ENCODE measurements around the gene SRRT. TPM values are rescaled to one million over a fixed set of nuclear protein-coding genes. Genes with fewer than 3 reads are reported as not detected.

Gene SRRT
- total and polyA plus RNA-seq, 4 experiments from 2014 or later: 37.8 to 272 (median 175) TPM

- Mint-ChIP-seq H3K27me3 (no peaks in the 10 kb centered on the region), H3K36me3 (peaks cover 54 to 74% of the 10 kb centered on the region in 2 donors), H3K4me1 (peaks cover 32 to 63% (median 48%) of the 10 kb centered on the region in 4 donors), H3K27ac (peak overlapping the region in 2 of 7 donors; percentile 49 to 68), H3K4me3 (peak overlapping the region in 1 of 8 donors; percentile 3), H3K9me3 (peaks cover 0 to 5% (median 0%) of the 10 kb centered on the region in 8 donors)
- Histone ChIP-seq H3K27ac (ENCODE audit: low read depth, low read length) (no peak overlapping the region), H3K9me3 (ENCODE audit: control insufficient read depth in 1 of 2, low read length in 2 of 2) (no peaks in the 10 kb centered on the region), H3K36me3 (ENCODE audit: insufficient read depth, low read length) (peaks cover 54% of the 10 kb centered on the region), H3K4me1 (ENCODE audit: insufficient read depth, low read length) (peaks cover 44% of the 10 kb centered on the region), H3K4me3 (ENCODE audit: low read length in 2 of 2) (no peak overlapping the region), H3K27me3 (ENCODE audit: insufficient read depth, low read length) (no peaks in the 10 kb centered on the region)
- intact Hi-C loops (cut with micrococcal nuclease): no loop called here
- CTCF ChIA-PET (ENCODE audit: partially characterized antibody): no interaction called here
- no peak for DNase-seq
- POLR2A ChIA-PET (ENCODE audit: partially characterized antibody): no interaction called here
These were observed 5.7 kb downstream of the SRRT start for GRCh38 chr7:100880645-100881044.

GRCh38 chr7:100881136-100881535 lies 6.2 kb downstream of the SRRT start:
- Histone ChIP-seq H3K4me3 (ENCODE audit: low read length in 2 of 2) (no peak overlapping the region), H3K4me1 (ENCODE audit: insufficient read depth, low read length) (peaks cover 42% of the 10 kb centered on the region), H3K27me3 (ENCODE audit: insufficient read depth, low read length) (no peaks in the 10 kb centered on the region), H3K36me3 (ENCODE audit: insufficient read depth, low read length) (peaks cover 58% of the 10 kb centered on the region), H3K27ac (ENCODE audit: low read depth, low read length) (no peak overlapping the region), H3K9me3 (ENCODE audit: control insufficient read depth in 1 of 2, low read length in 2 of 2) (no peaks in the 10 kb centered on the region)
- Mint-ChIP-seq H3K36me3 (peaks cover 58 to 76% of the 10 kb centered on the region in 2 donors), H3K9me3 (peaks cover 0 to 5% (median 0%) of the 10 kb centered on the region in 8 donors), H3K27me3 (no peaks in the 10 kb centered on the region), H3K4me3 (peak overlapping the region in 1 of 8 donors; percentile 12), H3K27ac (peak overlapping the region in 1 of 7 donors; percentile 17), H3K4me1 (peaks cover 33 to 62% (median 48%) of the 10 kb centered on the region in 4 donors)
- no peak for DNase-seq
- CTCF ChIA-PET (ENCODE audit: partially characterized antibody): no interaction called here
- POLR2A ChIA-PET (ENCODE audit: partially characterized antibody): no interaction called here
- intact Hi-C loops (cut with micrococcal nuclease): no loop called here

- CTCF ChIA-PET (ENCODE audit: partially characterized antibody): no interaction called here
- H3K4me1 Mint-ChIP-seq: peaks cover 30 to 62% (median 50%) of the 10 kb centered on the region in 4 donors
- H3K27ac Mint-ChIP-seq: no peak overlapping the region
- peaks cover 62 to 80% of the 10 kb centered on the region in 2 donors for H3K36me3 Mint-ChIP-seq
- Histone ChIP-seq H3K4me3 (ENCODE audit: low read length in 2 of 2) (no peak overlapping the region), H3K27ac (ENCODE audit: low read depth, low read length) (no peak overlapping the region), H3K9me3 (ENCODE audit: control insufficient read depth in 1 of 2, low read length in 2 of 2) (no peaks in the 10 kb centered on the region), H3K36me3 (ENCODE audit: insufficient read depth, low read length) (peaks cover 69% of the 10 kb centered on the region), H3K27me3 (ENCODE audit: insufficient read depth, low read length) (no peaks in the 10 kb centered on the region), H3K4me1 (ENCODE audit: insufficient read depth, low read length) (peaks cover 41% of the 10 kb centered on the region)
- no peak for DNase-seq
- intact Hi-C loops (cut with micrococcal nuclease): no loop called here
- peaks cover 0 to 10% (median 0%) of the 10 kb centered on the region in 8 donors for H3K9me3 Mint-ChIP-seq
- H3K27me3 Mint-ChIP-seq: no peaks in the 10 kb centered on the region
- H3K4me3 Mint-ChIP-seq: no peak overlapping the region
- POLR2A ChIA-PET (ENCODE audit: partially characterized antibody): no interaction called here
These were observed 7.3 kb downstream of the SRRT start for GRCh38 chr7:100882201-100882600.

- peaks cover 70 to 83% of the 10 kb centered on the region in 2 donors for H3K36me3 Mint-ChIP-seq
- Histone ChIP-seq H3K27me3 (ENCODE audit: insufficient read depth, low read length) (no peaks in the 10 kb centered on the region), H3K9me3 (ENCODE audit: control insufficient read depth in 1 of 2, low read length in 2 of 2) (no peaks in the 10 kb centered on the region), H3K36me3 (ENCODE audit: insufficient read depth, low read length) (peaks cover 72% of the 10 kb centered on the region), H3K4me1 (ENCODE audit: insufficient read depth, low read length) (peaks cover 41% of the 10 kb centered on the region), H3K27ac (ENCODE audit: low read depth, low read length) (no peak overlapping the region), H3K4me3 (ENCODE audit: low read length in 2 of 2) (no peak overlapping the region)
- CTCF ChIA-PET (ENCODE audit: partially characterized antibody): no interaction called here
- peaks cover 0 to 12% (median 0%) of the 10 kb centered on the region in 8 donors for H3K9me3 Mint-ChIP-seq
- intact Hi-C loops (cut with micrococcal nuclease): no loop called here
- H3K4me3 Mint-ChIP-seq: peak overlapping the region in 2 of 8 donors; percentile 30 to 39
- H3K4me1 Mint-ChIP-seq: peaks cover 35 to 64% (median 53%) of the 10 kb centered on the region in 4 donors
- POLR2A ChIA-PET (ENCODE audit: partially characterized antibody): no interaction called here
- H3K27ac Mint-ChIP-seq: peak overlapping the region in 6 of 7 donors; percentile 42 to 78 (median 65)
- no peak for DNase-seq
- H3K27me3 Mint-ChIP-seq: no peaks in the 10 kb centered on the region
These were observed 8.1 kb downstream of the SRRT start for GRCh38 chr7:100882785-100883526.

- Mint-ChIP-seq H3K27ac (peak overlapping the region; percentile 57 to 94 (median 91)), H3K27me3 (peaks cover 0 to 2% of the 10 kb centered on the region in 2 donors), H3K4me3 (peak overlapping the region in 7 of 8 donors; percentile 58 to 84 (median 68)), H3K9me3 (peaks cover 0 to 12% (median 0%) of the 10 kb centered on the region in 8 donors), H3K4me1 (peaks cover 33 to 59% (median 45%) of the 10 kb centered on the region in 4 donors), H3K36me3 (peaks cover 70 to 75% of the 10 kb centered on the region in 2 donors)
- Histone ChIP-seq H3K4me1 (ENCODE audit: insufficient read depth, low read length) (peaks cover 40% of the 10 kb centered on the region), H3K27me3 (ENCODE audit: insufficient read depth, low read length) (no peaks in the 10 kb centered on the region), H3K4me3 (ENCODE audit: low read length in 2 of 2) (no peak overlapping the region), H3K9me3 (ENCODE audit: control insufficient read depth in 1 of 2, low read length in 2 of 2) (no peaks in the 10 kb centered on the region), H3K27ac (ENCODE audit: low read depth, low read length) (peak overlapping the region; percentile 36), H3K36me3 (ENCODE audit: insufficient read depth, low read length) (peaks cover 68% of the 10 kb centered on the region)
- CTCF ChIA-PET (ENCODE audit: partially characterized antibody): no interaction called here
- intact Hi-C loops (cut with micrococcal nuclease): loop anchor here (5.0 kb wide), 2 partner anchors 48 to 282 kb away; partner anchors contain the start of gene VGF
- peak; percentile 45 to 80 (median 58) for DNase-seq
- POLR2A ChIA-PET (ENCODE audit: partially characterized antibody): interaction anchor here (7.1 kb wide), 1 partner anchor 9 kb away, joined by 243 read pairs; the partner anchor contains the start of gene SRRT
These were observed 10.0 kb downstream of the SRRT start for GRCh38 chr7:100884736-100885439.

GRCh38 chr7:100885440-100886141 lies 10.7 kb downstream of the SRRT start:
- Histone ChIP-seq H3K4me3 (ENCODE audit: low read length in 2 of 2) (no peak overlapping the region), H3K27ac (ENCODE audit: low read depth, low read length) (peak overlapping the region; percentile 36), H3K9me3 (ENCODE audit: control insufficient read depth in 1 of 2, low read length in 2 of 2) (no peaks in the 10 kb centered on the region), H3K4me1 (ENCODE audit: insufficient read depth, low read length) (peaks cover 44% of the 10 kb centered on the region), H3K36me3 (ENCODE audit: insufficient read depth, low read length) (peaks cover 67% of the 10 kb centered on the region), H3K27me3 (ENCODE audit: insufficient read depth, low read length) (no peaks in the 10 kb centered on the region)
- peaks cover 32 to 60% (median 45%) of the 10 kb centered on the region in 4 donors for H3K4me1 Mint-ChIP-seq
- peak overlapping the region; percentile 57 to 97 (median 83) for H3K27ac Mint-ChIP-seq
- CTCF ChIA-PET (ENCODE audit: partially characterized antibody): interaction anchor here (1.6 to 1.9 kb wide), 2 partner anchors 34 to 180 kb away, joined by 4 to 6 read pairs; partner anchors contain the start of genes POP7 and SLC12A9
- POLR2A ChIA-PET (ENCODE audit: partially characterized antibody): interaction anchor here (1.8 to 7.1 kb wide), 2 partner anchors 10 to 15 kb away, joined by 5 to 243 read pairs; partner anchors contain the start of gene SRRT
- H3K27me3 Mint-ChIP-seq: peaks cover 0 to 2% of the 10 kb centered on the region in 2 donors
- H3K9me3 Mint-ChIP-seq: peaks cover 0 to 12% (median 0%) of the 10 kb centered on the region in 8 donors
- intact Hi-C loops (cut with micrococcal nuclease): loop anchor here (5.0 kb wide), 2 partner anchors 48 to 282 kb away; partner anchors contain the start of gene VGF
- peaks cover 66 to 71% of the 10 kb centered on the region in 2 donors for H3K36me3 Mint-ChIP-seq
- H3K4me3 Mint-ChIP-seq: peak overlapping the region in 4 of 8 donors; percentile 17 to 70 (median 30)
- DNase-seq: no peak
